SW 1271 (cell line): ENCODE data around the gene LRIG1.

Experiments
- DNase-seq, 2 experiments: peaks; one replicate each; lab custom pipeline; 2025; lab: John Stamatoyannopoulos, UW

The LRIG1 gene

GRCh38 chr3:66403323-66403990 lies 97.4 kb downstream of the LRIG1 start:
- no peak for DNase-seq

GRCh38 chr3:66402596-66403290 lies 98.1 kb downstream of the LRIG1 start:
- no peak for DNase-seq

- DNase-seq: no peak
Observed at GRCh38 chr3:66401675-66402491, 98.9 kb downstream of the LRIG1 start.

- DNase-seq: no peak
Observed at GRCh38 chr3:66401157-66401550, 99.7 kb downstream of the LRIG1 start.

GRCh38 chr3:66400411-66401156 lies 100.2 kb downstream of the LRIG1 start:
- no peak for DNase-seq

GRCh38 chr3:66399529-66400232 lies 101.1 kb downstream of the LRIG1 start:
- no peak for DNase-seq

- DNase-seq: no peak
Observed at GRCh38 chr3:66398228-66399025, 102.4 kb downstream of the LRIG1 start.

GRCh38 chr3:66397745-66398144 lies 103.1 kb downstream of the LRIG1 start:
- no peak for DNase-seq

- DNase-seq: no peak
Observed at GRCh38 chr3:66396888-66397287, 103.9 kb downstream of the LRIG1 start.

GRCh38 chr3:66396161-66396760 lies 104.6 kb downstream of the LRIG1 start:
- no peak for DNase-seq

GRCh38 chr3:66395635-66396034 lies 105.2 kb downstream of the LRIG1 start:
- DNase-seq: no peak

- no peak for DNase-seq
Observed at GRCh38 chr3:66394753-66395249, 106.0 kb downstream of the LRIG1 start.

GRCh38 chr3:66394019-66394752 lies 106.6 kb downstream of the LRIG1 start:
- DNase-seq: no peak

GRCh38 chr3:66393333-66394005 lies 107.4 kb downstream of the LRIG1 start:
- no peak for DNase-seq

- DNase-seq: no peak
Observed at GRCh38 chr3:66392966-66393332, 107.9 kb downstream of the LRIG1 start.

- no peak for DNase-seq
Observed at GRCh38 chr3:66392512-66392911, 108.3 kb downstream of the LRIG1 start.

GRCh38 chr3:66390013-66390412 lies 110.8 kb downstream of the LRIG1 start:
- no peak for DNase-seq

GRCh38 chr3:66386925-66387650 lies 113.7 kb downstream of the LRIG1 start:
- no peak for DNase-seq
